ENCODE results near the gene CD99L2. TPM values are rescaled to one million over a fixed set of nuclear protein-coding genes. Genes with fewer than 3 reads are reported as not detected.

The CD99L2 gene
- total RNA-seq, 6 experiments from 2014 or later = 53.9 to 67.1 (median 56.4) TPM

DNA sequence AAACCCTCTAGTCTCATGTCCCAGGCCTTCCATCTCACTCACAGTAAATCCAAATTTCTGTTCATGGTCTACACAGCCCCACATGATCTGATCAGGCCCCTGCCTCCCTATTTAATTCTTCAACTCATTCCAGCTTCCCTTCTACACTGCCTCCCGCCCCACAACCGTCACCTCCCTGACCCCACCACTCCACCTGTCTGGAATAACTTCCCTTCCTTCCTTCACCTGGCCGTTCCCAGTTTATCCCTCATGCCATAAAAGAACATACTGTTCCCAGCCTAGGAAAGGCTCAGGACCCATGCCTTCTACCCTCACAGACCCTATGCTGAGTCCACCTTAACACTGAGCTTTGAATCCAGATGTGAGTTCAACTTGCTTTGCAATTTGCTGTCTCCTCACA is 6.8 kb upstream of the CD99L2 start:
- Mint-ChIP-seq H3K4me3 (no peak overlapping the region), H3K4me1 (ENCODE audit: low read depth) (no peaks in the 10 kb centered on the region), H3K27ac (no peak overlapping the region), H3K27me3 (ENCODE audit: insufficient read depth) (peaks cover 12% of the 10 kb centered on the region), H3K9me3 (no peaks in the 10 kb centered on the region), H3K36me3 (ENCODE audit: low read depth) (no peaks in the 10 kb centered on the region)
- DNase-seq = no peak
- TF ChIP-seq CTCF (IDR thresholded peaks at IDR 0.05) = no peak

- Mint-ChIP-seq H3K27me3 (ENCODE audit: insufficient read depth) (peaks cover 12% of the 10 kb centered on the region), H3K27ac (no peak overlapping the region), H3K9me3 (no peaks in the 10 kb centered on the region), H3K4me1 (ENCODE audit: low read depth) (no peaks in the 10 kb centered on the region), H3K4me3 (no peak overlapping the region), H3K36me3 (ENCODE audit: low read depth) (no peaks in the 10 kb centered on the region)
- no peak for DNase-seq
- no peak for TF ChIP-seq CTCF (IDR thresholded peaks at IDR 0.05)
Observed at GRCh38 chrX:150903110-150903508, 4.6 kb upstream of the CD99L2 start.

DNA sequence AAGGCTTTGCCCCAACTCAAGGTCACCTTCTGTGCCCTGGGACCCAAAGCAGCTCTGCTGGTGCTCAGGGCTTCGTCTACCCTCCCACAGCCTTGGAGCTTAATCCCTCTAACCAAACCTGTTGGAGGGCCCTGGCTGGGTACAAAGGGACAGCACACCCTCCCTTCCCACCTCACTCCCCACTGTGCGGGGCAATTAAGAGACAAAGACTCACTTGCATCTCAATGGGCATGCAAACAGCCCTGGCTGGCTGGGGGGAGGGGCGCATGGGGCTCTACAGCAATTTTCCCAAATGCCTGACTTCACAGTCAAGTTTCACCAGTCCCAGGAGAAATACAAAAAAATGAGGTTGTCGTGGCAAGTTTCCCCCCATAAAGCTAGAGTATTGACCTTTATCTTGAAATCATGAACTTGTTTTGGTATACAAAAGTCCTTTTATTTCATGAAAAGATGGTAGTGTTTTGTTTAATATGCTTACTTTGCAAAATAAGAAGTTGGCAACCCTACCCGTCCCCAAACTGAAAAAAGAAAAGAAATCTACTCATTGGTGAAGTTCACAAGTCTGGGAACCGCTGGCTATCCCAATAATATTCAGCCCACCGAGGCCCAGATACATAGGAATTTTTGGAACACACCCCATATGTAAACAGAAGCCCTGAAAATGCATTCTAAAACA is 4.1 kb upstream of the CD99L2 start:
- no peak for DNase-seq

GRCh38 chrX:150899191-150899757 is 806 bp upstream of the CD99L2 start:
- Mint-ChIP-seq H3K36me3 (ENCODE audit: low read depth) (no peaks in the 10 kb centered on the region), H3K27me3 (ENCODE audit: insufficient read depth) (peaks cover 10% of the 10 kb centered on the region), H3K4me1 (ENCODE audit: low read depth) (peaks cover 11% of the 10 kb centered on the region), H3K9me3 (no peaks in the 10 kb centered on the region), H3K4me3 (peak overlapping the region; percentile 92), H3K27ac (peak overlapping the region; percentile 69)
- peak; percentile 5 for DNase-seq
- no peak for TF ChIP-seq CTCF (IDR thresholded peaks at IDR 0.05)

More for the DNA sequence above, 4.1 kb upstream of the CD99L2 start:
- H3K27ac Mint-ChIP-seq = no peak overlapping the region
- no peaks in the 10 kb centered on the region for H3K36me3 Mint-ChIP-seq (ENCODE audit: low read depth)
- no peaks in the 10 kb centered on the region for H3K9me3 Mint-ChIP-seq
- TF ChIP-seq CTCF (IDR thresholded peaks at IDR 0.05) = no peak
- H3K27me3 Mint-ChIP-seq (ENCODE audit: insufficient read depth) = peaks cover 12% of the 10 kb centered on the region
- H3K4me1 Mint-ChIP-seq (ENCODE audit: low read depth) = peaks cover under 1% of the 10 kb centered on the region
- H3K4me3 Mint-ChIP-seq = no peak overlapping the region

DNA sequence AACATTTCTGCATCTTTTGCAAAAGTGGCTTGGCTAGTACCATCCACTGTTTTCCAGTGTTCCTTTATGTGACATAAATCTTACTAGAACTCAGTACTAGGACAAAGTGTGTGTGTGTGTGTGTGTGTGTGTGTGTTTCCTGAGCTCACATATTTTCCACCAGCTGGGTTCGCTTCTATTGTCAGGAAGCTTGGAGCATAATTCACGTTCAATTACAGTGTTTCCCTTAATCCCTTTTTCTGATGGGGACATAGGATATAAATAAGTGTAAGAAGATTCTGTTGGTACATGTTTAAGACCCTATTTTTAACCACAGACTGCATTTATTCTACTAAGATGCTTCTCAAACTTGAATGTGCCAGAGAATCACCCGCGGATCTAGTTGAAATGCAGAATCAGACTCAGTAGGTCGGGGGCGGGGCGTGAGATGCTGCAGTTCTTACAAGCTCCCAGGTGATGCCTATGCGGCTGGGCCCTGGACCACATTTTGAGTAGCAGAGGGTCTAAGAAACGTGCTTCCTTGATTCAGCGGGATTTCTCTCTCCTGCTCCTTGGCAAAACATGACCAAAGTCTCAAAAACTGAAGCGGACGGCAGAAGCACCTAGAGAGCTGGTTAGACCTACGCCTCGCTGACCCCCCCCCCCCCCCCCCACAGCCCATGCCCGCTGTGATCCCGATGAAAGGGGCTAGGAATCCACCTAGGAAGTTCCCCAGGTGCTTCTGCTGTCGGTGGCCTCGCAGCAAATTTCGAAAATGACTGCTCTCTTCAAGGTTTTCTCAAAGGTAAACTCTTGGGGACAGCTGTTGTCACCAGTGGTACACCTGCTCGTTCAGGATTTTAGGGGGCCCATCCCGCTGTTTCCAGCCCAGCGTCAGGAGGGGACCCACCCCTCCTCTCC is 797 bp downstream of the CD99L2 start:
- peak; percentile 18 for DNase-seq
- Mint-ChIP-seq H3K27ac (peak overlapping the region; percentile 56), H3K4me1 (ENCODE audit: low read depth) (peaks cover 11% of the 10 kb centered on the region), H3K36me3 (ENCODE audit: low read depth) (no peaks in the 10 kb centered on the region), H3K27me3 (ENCODE audit: insufficient read depth) (peaks cover 2% of the 10 kb centered on the region; the same call in 1 of the 2 replicates), H3K4me3 (peak overlapping the region; percentile 89), H3K9me3 (no peaks in the 10 kb centered on the region)
- no peak for TF ChIP-seq CTCF (IDR thresholded peaks at IDR 0.05)

All from HFFc6 (cell line).